Keratinocyte (primary cell): Measurements from ENCODE around the gene ADAM12.

Experiments
- EZH2 ChIP-seq: IDR thresholded peaks from one replicate; pipeline ENCODE4 v1.6.1; 2012; ENCODE audit warnings: inconsistent platforms, mild to moderate bottlenecking, low read length, moderate library complexity
- TF ChIP-seq, protein P1 (sequence below), 3 experiments: IDR thresholded peaks in 1 of 3; conservative IDR thresholded peaks in 1 of 3; optimal IDR thresholded peaks in 1 of 3; 2 replicates in 2 of 3; 3 replicates in 1 of 3; pipeline versions ENCODE3 to v1.5.1; 2011; ENCODE audit warnings: low read length in 3 of 3, mild to moderate bottlenecking in 3 of 3, moderate library complexity in 2 of 3, control low read depth in 1 of 3, inconsistent platforms in 1 of 3; ENCODE audit not compliant: insufficient read depth in 2 of 3; ENCODE audit errors: extremely low read depth in 1 of 3

DNA sequence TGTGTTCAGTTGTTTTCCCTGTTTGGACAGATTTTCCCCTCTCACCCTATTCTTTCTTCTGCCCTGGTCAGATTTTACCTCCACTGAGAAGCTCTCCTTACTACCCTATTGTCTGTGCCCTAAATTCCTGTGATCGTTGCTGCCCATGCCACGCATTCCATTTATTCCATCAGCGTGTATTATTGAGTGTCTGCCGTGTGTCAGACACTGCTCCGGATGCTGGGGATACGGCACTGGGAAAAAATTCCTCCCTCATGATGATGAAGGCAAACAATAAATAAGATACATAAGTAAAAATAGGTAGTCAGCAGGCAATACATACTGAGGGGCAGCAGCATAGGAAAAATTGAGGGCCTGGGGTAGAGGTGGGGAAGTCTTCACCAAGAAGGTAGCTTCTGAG is 405.1 kb downstream of the ADAM12 start:
- TF ChIP-seq EZH2 = no peak
- TF ChIP-seq, protein P1, sequence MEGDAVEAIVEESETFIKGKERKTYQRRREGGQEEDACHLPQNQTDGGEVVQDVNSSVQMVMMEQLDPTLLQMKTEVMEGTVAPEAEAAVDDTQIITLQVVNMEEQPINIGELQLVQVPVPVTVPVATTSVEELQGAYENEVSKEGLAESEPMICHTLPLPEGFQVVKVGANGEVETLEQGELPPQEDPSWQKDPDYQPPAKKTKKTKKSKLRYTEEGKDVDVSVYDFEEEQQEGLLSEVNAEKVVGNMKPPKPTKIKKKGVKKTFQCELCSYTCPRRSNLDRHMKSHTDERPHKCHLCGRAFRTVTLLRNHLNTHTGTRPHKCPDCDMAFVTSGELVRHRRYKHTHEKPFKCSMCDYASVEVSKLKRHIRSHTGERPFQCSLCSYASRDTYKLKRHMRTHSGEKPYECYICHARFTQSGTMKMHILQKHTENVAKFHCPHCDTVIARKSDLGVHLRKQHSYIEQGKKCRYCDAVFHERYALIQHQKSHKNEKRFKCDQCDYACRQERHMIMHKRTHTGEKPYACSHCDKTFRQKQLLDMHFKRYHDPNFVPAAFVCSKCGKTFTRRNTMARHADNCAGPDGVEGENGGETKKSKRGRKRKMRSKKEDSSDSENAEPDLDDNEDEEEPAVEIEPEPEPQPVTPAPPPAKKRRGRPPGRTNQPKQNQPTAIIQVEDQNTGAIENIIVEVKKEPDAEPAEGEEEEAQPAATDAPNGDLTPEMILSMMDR (optimal IDR thresholded peaks at IDR 0.05 in 1 of 3, IDR thresholded peaks at IDR 0.05 in 1 of 3, conservative IDR thresholded peaks at IDR 0.05 in 1 of 3; ENCODE audit: extremely low read depth in 1 of 3, insufficient read depth in 2 of 3, low read length in 3 of 3) = no peak
